ENCODE measurements around the gene SOX9. TPM values are rescaled to one million over a fixed set of nuclear protein-coding genes. Genes with fewer than 3 reads are reported as not detected.

SOX9 gene
- total and polyA plus RNA-seq, 9 donors = 0.10 to 21.6 (median 1.6) TPM; not detected in 1

DNA sequence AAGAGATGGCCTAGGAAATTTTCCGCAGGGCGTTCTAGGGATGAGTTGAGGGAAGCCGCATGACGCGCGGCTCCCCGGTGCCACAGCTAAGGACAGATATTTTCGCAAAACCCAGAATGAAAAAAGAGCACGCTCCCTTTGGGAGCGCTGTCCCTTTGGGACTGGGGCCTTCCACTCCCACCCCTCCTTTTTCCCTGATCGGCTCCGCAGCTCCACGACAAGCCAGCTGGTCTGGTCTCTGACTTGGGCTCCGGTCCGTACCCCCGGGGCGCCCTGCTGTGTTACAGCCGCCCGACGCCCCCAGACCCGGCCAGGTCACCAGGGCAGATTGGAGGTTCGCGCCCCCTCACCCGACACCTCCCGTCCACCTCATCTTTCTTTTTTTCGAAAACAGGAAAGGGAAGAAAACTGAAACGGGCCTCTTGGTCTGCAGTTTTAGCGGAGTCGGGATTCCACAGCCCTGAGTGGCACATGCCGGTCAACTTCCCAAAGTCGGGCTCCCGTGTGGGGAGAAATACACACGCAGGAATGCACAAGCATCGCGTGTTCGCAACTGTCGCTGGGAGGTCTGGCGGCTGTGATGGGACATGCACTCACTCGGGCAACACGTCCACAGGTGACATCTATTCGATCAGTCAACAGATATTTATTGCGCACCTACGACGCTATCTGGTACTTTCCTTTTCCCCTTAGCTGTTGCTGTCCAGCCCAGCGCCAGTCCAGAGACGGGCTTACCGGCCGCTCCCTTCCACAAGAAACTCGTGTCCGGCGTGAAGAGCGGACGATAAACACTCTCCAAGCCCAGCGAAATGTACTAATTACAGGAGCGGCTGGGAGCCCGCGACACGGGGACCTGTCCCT is 3.9 kb upstream of the SOX9 start:
- H3K9me3 ChIP-seq = no peaks in the 10 kb centered on the region
- H3K27ac ChIP-seq = no peak overlapping the region
- no peaks in the 10 kb centered on the region for H3K36me3 ChIP-seq
- WGBS, 3 donors = 3 to 4% (median 4%) methylated on average over 58 of the region's 58 CpGs
- peaks cover 3% of the 10 kb centered on the region for H3K4me1 ChIP-seq (ENCODE audit: insufficient read depth)
- intact Hi-C loops (cut with DNase I) = no loop called here
- DNase-seq = no peak
- no peaks in the 10 kb centered on the region for H3K27me3 ChIP-seq
- TF ChIP-seq, protein P1, sequence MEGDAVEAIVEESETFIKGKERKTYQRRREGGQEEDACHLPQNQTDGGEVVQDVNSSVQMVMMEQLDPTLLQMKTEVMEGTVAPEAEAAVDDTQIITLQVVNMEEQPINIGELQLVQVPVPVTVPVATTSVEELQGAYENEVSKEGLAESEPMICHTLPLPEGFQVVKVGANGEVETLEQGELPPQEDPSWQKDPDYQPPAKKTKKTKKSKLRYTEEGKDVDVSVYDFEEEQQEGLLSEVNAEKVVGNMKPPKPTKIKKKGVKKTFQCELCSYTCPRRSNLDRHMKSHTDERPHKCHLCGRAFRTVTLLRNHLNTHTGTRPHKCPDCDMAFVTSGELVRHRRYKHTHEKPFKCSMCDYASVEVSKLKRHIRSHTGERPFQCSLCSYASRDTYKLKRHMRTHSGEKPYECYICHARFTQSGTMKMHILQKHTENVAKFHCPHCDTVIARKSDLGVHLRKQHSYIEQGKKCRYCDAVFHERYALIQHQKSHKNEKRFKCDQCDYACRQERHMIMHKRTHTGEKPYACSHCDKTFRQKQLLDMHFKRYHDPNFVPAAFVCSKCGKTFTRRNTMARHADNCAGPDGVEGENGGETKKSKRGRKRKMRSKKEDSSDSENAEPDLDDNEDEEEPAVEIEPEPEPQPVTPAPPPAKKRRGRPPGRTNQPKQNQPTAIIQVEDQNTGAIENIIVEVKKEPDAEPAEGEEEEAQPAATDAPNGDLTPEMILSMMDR (IDR thresholded peaks at IDR 0.05) = no peak
- TF ChIP-seq EP300 (IDR thresholded peaks at IDR 0.05) = no peak
- H3K4me3 ChIP-seq = no peak overlapping the region

DNA sequence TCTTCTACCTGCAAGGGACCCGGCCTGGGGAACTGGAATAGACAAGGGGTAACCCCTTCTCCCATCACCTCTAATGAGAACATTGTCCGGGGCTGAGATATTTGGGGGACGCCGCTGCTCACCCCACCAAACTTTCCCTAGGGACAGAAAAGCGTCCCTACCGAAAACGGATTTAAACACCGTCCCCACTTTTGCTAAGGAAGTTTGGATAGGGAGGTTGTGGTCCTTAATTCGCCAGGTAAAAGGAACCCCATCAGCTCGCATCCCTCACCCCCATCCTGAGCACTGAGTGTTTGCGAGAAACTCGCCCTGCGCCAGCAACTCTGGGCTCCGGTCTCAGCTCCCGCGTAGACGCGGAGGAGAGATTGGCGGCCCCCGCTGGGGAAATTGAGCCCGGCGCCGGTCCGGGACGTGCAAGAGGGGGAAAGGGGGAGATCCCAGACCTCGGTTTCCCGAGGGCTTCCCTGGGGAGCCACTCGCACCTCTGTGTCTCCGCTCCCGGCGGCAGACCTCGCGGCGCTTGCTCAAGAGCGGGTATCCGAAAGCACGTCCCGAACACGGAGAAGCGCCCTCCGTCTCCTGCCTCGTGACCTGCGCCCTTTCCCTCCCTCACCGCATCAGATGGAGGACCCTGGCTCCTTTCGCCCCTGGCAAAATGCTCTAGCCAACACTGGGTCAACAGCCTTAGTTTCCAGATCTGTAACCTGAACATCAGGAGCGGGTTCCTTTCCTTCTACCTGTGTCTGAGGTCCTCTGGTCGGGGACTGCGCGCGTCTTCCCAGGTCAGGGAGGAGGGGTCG is 3.1 kb upstream of the SOX9 start:
- Histone ChIP-seq H3K27ac (no peak overlapping the region), H3K9me3 (no peaks in the 10 kb centered on the region), H3K4me1 (ENCODE audit: insufficient read depth) (peaks cover 3% of the 10 kb centered on the region), H3K27me3 (no peaks in the 10 kb centered on the region), H3K4me3 (no peak overlapping the region), H3K36me3 (no peaks in the 10 kb centered on the region)
- DNase-seq = no peak
- WGBS, 3 donors = 2 to 3% (median 2%) methylated on average over 37 to 51 of the region's 51 CpGs
- intact Hi-C loops (cut with DNase I) = no loop called here
- TF ChIP-seq EP300 (IDR thresholded peaks at IDR 0.05) (no peak), POLR2A (IDR thresholded peaks at IDR 0.05) (no peak)
- TF ChIP-seq, protein P1 (IDR thresholded peaks at IDR 0.05) = no peak

DNA sequence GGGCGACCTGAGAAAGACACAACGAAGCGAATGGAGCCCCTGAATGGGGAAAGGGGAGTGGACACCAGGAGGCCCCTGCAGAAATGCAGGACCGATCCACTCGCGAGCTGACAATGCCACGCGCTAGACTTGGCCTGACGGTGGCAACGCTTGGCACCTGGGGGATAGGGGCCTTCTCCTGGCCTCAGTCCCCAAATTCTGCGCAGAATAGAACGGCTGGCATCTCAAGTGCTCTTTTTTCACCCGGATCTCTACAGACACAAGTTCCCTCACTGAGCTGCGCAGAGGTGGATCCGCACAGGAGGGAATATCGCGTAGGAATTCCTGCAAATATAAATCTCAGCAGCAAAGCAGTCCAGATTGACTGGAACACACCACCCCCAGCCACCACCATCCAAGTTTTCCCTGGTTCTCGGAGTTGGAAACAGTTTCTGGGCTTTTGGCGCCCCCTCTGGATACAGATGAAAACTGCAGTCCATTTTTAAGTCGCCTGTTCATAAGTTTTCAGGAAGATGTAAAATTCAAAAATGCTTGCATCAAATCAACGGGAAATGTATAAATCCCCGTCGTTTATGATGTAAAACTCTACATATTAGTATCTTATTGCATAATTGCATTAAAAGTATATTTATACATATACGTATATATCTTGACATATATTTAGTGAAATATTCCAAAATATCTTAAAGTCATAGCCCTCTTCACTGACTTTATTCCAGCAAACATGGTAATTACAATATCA is 2.3 kb upstream of the SOX9 start:
- intact Hi-C loops (cut with DNase I) = no loop called here
- peaks cover 3% of the 10 kb centered on the region for H3K4me1 ChIP-seq (ENCODE audit: insufficient read depth)

More for the DNA sequence above, 2.3 kb upstream of the SOX9 start:
- no peak for TF ChIP-seq EP300 (IDR thresholded peaks at IDR 0.05)
- TF ChIP-seq POLR2A (IDR thresholded peaks at IDR 0.05) = no peak
- TF ChIP-seq, protein P1 (IDR thresholded peaks at IDR 0.05) = no peak
- H3K27me3 ChIP-seq = no peaks in the 10 kb centered on the region
- no peak overlapping the region for H3K4me3 ChIP-seq
- 2 to 4% (median 3%) methylated on average over 24 of the region's 24 CpGs for WGBS, 3 donors
- H3K36me3 ChIP-seq = no peaks in the 10 kb centered on the region
- no peak for DNase-seq
- no peak overlapping the region for H3K27ac ChIP-seq
- no peaks in the 10 kb centered on the region for H3K9me3 ChIP-seq
